ENCODE measurements around the gene USP48.

The USP48 gene

DNA sequence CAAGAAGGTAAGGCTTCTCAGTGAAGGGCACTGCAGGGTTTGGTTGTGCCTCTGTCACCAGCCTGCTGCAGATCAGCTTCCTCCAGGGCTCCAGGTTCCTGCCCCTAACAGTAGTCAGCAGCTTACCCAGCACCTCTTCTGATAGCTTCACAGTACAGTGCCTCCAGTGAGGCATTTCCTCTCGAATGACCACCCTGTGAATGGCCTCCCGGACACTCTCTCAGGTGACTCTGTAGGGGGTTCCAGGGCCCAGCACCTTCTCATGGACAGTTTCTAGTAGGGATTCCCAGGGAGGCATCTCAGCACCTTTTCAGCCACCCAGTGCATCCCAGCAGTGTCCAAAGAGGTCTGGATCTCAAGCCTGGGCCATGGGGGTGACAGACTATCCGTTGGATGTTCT is 28.4 kb downstream of the USP48 start:
- Histone ChIP-seq H3K27ac (no peak overlapping the region), H3K4me3 (no peak overlapping the region), H3K4me1 (peaks cover 0 to 10% (median 4%) of the 10 kb centered on the region in 4 donors), H3K27me3 (no peaks in the 10 kb centered on the region), H3K9me3 (no peaks in the 10 kb centered on the region), H3K36me3 (peaks cover 51 to 65% (median 55%) of the 10 kb centered on the region in 3 donors)
- intact Hi-C loops (cut with DNase I; ENCODE audit: low total_unique reads) = no loop called here
- TF ChIP-seq, protein P1, sequence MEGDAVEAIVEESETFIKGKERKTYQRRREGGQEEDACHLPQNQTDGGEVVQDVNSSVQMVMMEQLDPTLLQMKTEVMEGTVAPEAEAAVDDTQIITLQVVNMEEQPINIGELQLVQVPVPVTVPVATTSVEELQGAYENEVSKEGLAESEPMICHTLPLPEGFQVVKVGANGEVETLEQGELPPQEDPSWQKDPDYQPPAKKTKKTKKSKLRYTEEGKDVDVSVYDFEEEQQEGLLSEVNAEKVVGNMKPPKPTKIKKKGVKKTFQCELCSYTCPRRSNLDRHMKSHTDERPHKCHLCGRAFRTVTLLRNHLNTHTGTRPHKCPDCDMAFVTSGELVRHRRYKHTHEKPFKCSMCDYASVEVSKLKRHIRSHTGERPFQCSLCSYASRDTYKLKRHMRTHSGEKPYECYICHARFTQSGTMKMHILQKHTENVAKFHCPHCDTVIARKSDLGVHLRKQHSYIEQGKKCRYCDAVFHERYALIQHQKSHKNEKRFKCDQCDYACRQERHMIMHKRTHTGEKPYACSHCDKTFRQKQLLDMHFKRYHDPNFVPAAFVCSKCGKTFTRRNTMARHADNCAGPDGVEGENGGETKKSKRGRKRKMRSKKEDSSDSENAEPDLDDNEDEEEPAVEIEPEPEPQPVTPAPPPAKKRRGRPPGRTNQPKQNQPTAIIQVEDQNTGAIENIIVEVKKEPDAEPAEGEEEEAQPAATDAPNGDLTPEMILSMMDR (IDR thresholded peaks at IDR 0.05) = no peak
- DNase-seq = no peak

DNA sequence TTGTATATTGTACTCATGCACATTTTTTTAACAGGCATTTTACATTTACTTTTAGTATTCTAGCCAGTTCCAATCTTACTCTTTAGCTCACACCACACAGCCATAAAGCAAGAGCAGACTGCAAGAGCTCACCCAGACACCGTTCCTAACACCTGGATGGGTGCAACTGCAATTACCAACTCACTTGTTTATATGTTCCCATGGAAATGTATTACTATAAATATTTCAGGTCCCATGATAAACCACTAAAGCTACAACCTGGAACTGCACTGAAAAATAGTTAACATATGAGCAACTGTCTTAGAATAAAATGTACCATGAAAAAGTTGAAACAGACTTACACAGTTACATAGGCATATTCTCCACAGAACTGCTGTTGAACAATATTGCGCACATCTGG is 30.8 kb downstream of the USP48 start:
- H3K4me3 ChIP-seq = no peak overlapping the region
- TF ChIP-seq, protein P1 (IDR thresholded peaks at IDR 0.05) = no peak
- H3K4me1 ChIP-seq = no peaks in the 10 kb centered on the region
- no peaks in the 10 kb centered on the region for H3K9me3 ChIP-seq
- H3K36me3 ChIP-seq = peaks cover 62 to 83% (median 69%) of the 10 kb centered on the region in 3 donors
- H3K27ac ChIP-seq = no peak overlapping the region
- no peak for DNase-seq
- no peaks in the 10 kb centered on the region for H3K27me3 ChIP-seq
- intact Hi-C loops (cut with DNase I; ENCODE audit: low total_unique reads) = no loop called here

DNA sequence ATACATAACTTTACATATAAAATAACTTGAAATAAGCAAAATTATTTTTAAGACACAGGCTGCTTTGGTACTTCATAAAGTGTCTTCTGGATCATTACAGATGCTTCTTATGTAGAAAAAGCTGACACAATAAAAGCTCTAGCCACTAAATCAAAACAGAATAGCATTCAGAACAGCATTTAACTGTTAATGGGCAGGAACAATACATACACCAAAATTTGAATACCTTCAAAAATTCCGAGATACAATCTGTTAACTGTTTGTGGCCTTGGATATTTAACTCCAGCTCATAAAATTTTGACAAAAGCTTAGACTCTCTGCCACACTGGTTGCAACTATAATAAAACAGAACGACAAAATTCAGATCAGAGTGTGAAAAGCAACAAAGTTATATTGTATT is 31.7 kb downstream of the USP48 start:
- intact Hi-C loops (cut with DNase I; ENCODE audit: low total_unique reads) = no loop called here
- Histone ChIP-seq H3K9me3 (no peaks in the 10 kb centered on the region), H3K4me1 (no peaks in the 10 kb centered on the region), H3K4me3 (no peak overlapping the region), H3K36me3 (peaks cover 65 to 91% (median 75%) of the 10 kb centered on the region in 3 donors), H3K27me3 (no peaks in the 10 kb centered on the region), H3K27ac (no peak overlapping the region)
- TF ChIP-seq, protein P1 (IDR thresholded peaks at IDR 0.05) = no peak
- no peak for DNase-seq

DNA sequence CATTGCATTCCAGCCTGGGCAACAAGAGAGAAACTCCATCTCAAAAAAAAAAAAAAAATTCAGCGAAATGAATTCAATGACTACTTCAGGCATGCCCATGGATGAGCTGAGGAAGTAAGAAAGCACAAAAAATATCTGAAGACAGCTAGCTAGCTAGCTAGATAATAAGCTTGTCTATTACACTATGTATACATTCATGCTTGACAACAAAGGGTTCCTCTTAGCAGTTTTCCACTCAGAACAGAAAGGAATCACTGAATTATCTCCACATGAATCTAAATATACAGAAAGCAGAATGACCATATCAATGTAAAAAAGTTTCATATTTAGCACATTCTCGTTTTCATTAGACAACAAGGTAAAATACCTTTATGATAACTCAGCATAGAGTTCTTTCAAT is 32.1 kb downstream of the USP48 start:
- Histone ChIP-seq H3K36me3 (peaks cover 65 to 91% (median 73%) of the 10 kb centered on the region in 3 donors), H3K27me3 (no peaks in the 10 kb centered on the region), H3K4me3 (no peak overlapping the region), H3K4me1 (no peaks in the 10 kb centered on the region), H3K9me3 (no peaks in the 10 kb centered on the region), H3K27ac (no peak overlapping the region)
- intact Hi-C loops (cut with DNase I; ENCODE audit: low total_unique reads) = no loop called here
- TF ChIP-seq, protein P1 (IDR thresholded peaks at IDR 0.05) = no peak
- DNase-seq = no peak

DNA sequence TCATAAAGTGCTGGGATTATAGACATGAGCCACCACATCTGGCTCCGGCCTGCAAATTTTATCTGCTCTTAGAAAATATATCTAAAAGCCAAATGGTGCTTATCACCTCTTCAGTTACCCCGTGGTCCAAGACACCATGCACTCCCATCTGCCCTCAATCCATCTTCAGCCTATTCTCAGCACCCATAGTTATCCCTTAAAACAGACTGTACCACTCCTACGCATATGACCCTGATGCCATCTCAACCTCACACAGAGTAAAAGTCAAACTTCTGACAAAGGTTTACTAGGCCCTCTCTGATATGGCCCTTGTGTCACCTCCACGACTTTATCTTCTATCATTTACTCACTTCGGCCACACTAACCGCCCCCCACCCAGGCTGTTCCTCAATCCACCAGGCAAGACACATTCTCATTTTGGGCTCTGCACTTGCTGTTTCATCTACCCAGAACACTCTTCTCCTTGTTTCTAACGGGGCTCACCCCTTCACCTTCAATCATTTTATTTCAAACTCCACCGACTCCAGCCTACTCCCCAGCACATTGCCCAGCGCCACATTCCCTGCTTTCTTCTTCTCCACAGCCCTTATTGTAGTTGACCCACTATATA is 33.0 kb downstream of the USP48 start:
- no peak overlapping the region for H3K4me3 ChIP-seq
- no peaks in the 10 kb centered on the region for H3K27me3 ChIP-seq
- H3K4me1 ChIP-seq = no peaks in the 10 kb centered on the region
- H3K36me3 ChIP-seq = peaks cover 63 to 91% (median 65%) of the 10 kb centered on the region in 3 donors
- no peak overlapping the region for H3K27ac ChIP-seq
- intact Hi-C loops (cut with DNase I; ENCODE audit: low total_unique reads) = no loop called here
- no peak for DNase-seq
- H3K9me3 ChIP-seq = no peaks in the 10 kb centered on the region
- TF ChIP-seq, protein P1 (IDR thresholded peaks at IDR 0.05) = no peak

DNA sequence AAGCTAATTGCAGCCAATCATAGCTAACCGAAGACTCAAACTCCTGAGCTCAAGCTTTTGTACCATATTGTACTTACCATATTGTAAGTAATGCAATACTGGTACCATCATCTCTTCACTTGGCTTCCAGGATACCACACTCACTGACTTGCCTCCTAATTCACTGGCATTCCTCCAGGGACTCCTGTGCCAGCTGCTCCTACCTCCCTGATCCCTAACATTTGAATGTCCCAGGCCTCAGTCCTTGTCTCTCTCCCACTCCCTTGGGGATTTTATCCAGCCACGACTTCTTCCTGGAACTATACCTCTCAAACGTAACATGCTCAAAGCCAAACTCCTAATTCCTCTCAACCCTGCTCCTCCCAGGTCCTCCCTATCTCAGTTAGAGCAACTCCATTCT is 33.8 kb downstream of the USP48 start:
- no peaks in the 10 kb centered on the region for H3K4me1 ChIP-seq
- no peaks in the 10 kb centered on the region for H3K27me3 ChIP-seq
- no peak overlapping the region for H3K27ac ChIP-seq
- no peaks in the 10 kb centered on the region for H3K9me3 ChIP-seq
- H3K4me3 ChIP-seq = no peak overlapping the region
- no peak for DNase-seq
- intact Hi-C loops (cut with DNase I; ENCODE audit: low total_unique reads) = no loop called here
- TF ChIP-seq, protein P1 (IDR thresholded peaks at IDR 0.05) = no peak
- H3K36me3 ChIP-seq = peaks cover 55 to 89% (median 59%) of the 10 kb centered on the region in 3 donors
